Stimulated activated naive CD8-positive, alpha-beta T cell treated with anti-CD3 and anti-CD28 coated beads, Interleukin-15, Interleukin-2, amounts not matched to agents 100 U/mL and 50 U/mL, for 24 hours (primary cell): Measurements from ENCODE around the gene SPP1.
"Not testable (repeated sequence)": the region's sequence is repeated elsewhere in the genome, so short reads cannot be mapped to it uniquely, and the experiment has no call there.

Experiments
- ATAC-seq: fragments of 150-1000 bp; cut with Tn5 transposase; one replicate; pipeline ENCODE4 v1.10.0; 2021
- DNase-seq: peaks from one replicate; pipeline ENCODE4 v3.0.0; 2021

SPP1 gene

DNA sequence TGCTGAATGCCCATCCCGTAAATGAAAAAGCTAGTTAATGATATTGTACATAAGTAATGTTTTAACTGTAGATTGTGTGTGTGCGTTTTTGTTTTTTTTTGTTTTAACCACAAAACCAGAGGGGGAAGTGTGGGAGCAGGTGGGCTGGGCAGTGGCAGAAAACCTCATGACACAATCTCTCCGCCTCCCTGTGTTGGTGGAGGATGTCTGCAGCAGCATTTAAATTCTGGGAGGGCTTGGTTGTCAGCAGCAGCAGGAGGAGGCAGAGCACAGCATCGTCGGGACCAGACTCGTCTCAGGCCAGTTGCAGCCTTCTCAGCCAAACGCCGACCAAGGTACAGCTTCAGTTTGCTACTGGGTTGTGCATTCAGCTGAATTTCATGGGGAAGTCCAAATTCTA is at the start of gene SPP1:
Gene SPP1 (plus strand): TSS at position 249 of the 400 bp plus-strand sequence. CDS start 1,182 bp downstream, outside the sequence.
- ATAC-seq = peak; percentile 75

GRCh38 chr4:87926554-87927098 is 48.9 kb upstream of the SPP1 start:
- ATAC-seq = no peak
- no peak for DNase-seq

More for the DNA sequence above, at the start of gene SPP1:
- DNase-seq = peak; percentile 13

DNA sequence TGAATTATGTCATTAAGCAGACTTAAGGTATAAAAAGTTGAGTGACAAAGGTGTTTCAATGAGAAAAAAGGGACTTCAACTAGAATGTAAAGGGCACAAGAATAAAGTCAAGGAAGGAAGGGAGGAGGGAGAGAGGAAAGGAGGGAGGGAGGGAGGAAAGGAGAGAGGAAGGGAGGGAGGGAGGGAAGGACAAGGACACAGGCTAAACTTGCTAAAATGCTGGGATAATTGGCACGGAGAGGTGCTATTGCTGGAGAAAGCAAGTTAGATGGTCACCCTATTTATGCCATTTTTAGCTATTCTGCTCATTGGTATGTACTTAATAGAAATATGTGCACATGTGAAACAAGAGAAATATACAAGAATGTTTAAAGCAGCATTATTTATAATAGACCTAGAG is 44.9 kb upstream of the SPP1 start:
- ATAC-seq = no peak
- DNase-seq = no peak

- ATAC-seq (no peak), DNase-seq (no peak)
These were observed 43.6 kb upstream of the SPP1 start for GRCh38 chr4:87931932-87932331.

DNA sequence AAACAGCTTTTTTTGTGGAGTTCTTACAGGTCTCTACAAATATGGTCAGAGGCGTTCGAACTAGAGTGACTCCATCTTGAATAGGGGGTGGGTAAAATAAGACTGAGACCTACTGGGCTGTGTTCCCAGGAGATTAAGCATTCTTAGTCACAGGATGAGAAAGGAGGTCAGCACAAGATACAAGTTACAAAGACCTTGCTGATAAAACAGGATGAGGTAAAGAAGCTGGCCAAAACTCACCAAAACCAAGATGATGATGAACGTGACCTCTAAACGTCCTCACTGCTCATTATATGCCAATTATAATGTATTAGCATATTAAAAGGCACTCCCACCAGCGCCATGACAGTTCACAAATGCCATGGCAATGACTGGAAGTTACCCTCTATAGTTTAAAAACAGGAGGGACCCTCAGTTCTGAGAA is 42.8 kb upstream of the SPP1 start:
- no peak for ATAC-seq
- DNase-seq = no peak

- no peak for ATAC-seq
These were observed 42.2 kb upstream of the SPP1 start for GRCh38 chr4:87933337-87933736.

DNA sequence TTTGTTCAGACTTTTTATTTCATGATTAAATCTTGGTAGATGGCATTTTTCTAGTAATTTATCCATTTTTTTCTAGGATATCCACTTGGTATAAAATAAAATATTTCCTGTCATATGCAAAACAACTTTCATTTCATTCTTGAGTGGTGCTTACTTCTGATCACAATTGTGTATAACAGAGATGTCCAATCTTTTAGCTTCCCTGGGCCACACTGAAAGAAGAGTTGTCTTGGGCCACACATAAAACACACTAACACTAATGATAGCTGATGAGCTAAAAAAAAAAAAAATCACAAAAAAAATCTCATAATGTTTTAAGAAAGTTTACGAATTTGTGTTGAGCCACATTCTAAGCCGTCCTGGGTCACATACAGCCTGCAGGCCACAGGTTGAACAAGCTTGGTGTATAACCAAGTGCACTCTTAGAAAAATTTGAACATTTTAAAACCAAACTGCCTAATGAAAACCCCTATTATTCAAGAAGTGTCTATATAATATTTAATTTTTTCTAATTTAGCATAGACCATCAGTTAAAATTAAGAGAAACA is 41.3 kb upstream of the SPP1 start:
- ATAC-seq (no peak), DNase-seq (no peak)

More at GRCh38 chr4:87933337-87933736, 42.2 kb upstream of the SPP1 start:
- DNase-seq = no peak

DNA sequence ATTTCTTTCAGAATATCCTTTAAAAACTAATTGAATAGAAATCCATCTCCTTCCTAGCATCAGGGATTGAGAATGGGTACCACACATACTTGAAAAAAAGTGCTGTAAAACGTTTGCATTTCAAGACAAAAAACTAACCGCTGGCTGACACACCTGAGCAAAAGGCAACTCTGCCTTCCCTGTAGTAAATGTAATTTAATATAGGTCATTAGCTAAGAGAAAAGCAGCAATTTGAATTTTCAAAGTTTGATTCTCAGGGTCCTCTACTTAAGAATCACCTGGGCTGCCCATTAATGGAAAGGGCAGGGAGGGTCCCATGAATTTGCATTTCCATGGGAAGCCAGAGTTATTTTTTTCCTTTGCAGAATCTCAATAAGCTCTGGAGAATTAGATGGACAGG is 40.5 kb upstream of the SPP1 start:
- ATAC-seq (no peak), DNase-seq (no peak)

GRCh38 chr4:87935954-87936353 is 39.6 kb upstream of the SPP1 start:
- not testable (repeated sequence) for ATAC-seq, DNase-seq

GRCh38 chr4:87937523-87937922 is 38.0 kb upstream of the SPP1 start:
- ATAC-seq (no peak), DNase-seq (no peak)

DNA sequence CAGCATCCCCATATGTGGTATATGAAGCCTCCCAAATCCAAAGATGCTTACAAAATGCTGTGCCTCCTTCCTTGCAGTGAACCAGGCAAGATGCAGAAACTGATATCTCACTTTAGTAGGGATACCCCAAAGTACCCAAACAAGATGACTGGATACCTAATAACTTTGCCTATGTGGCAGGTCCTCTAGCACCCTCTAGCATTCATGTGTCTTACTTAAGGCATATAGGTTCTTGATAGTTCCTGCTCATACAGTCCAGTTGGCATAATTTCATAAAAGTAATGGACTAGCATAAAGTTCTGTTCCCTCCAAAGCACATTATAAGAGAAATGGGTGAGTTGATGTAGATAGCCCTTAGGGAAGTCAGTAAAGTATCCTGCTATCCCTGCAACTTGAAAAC is 36.8 kb upstream of the SPP1 start:
- no peak for DNase-seq
- ATAC-seq = no peak

- ATAC-seq = no peak
- no peak for DNase-seq
These were observed 35.4 kb upstream of the SPP1 start for GRCh38 chr4:87939978-87940690.

- DNase-seq, ATAC-seq: not testable (repeated sequence)
These were observed 34.7 kb upstream of the SPP1 start for GRCh38 chr4:87940809-87941208.

- DNase-seq (no peak), ATAC-seq (no peak)
These were observed 33.7 kb upstream of the SPP1 start for GRCh38 chr4:87941537-87942392.

- DNase-seq = no peak
These were observed 31.8 kb upstream of the SPP1 start for GRCh38 chr4:87943660-87944149.

GRCh38 chr4:87944967-87945366 is 30.5 kb upstream of the SPP1 start:
- ATAC-seq = no peak
- DNase-seq = no peak

More at GRCh38 chr4:87943660-87944149, 31.8 kb upstream of the SPP1 start:
- no peak for ATAC-seq

GRCh38 chr4:87946766-87947165 is 28.7 kb upstream of the SPP1 start:
- DNase-seq (no peak), ATAC-seq (no peak)

DNA sequence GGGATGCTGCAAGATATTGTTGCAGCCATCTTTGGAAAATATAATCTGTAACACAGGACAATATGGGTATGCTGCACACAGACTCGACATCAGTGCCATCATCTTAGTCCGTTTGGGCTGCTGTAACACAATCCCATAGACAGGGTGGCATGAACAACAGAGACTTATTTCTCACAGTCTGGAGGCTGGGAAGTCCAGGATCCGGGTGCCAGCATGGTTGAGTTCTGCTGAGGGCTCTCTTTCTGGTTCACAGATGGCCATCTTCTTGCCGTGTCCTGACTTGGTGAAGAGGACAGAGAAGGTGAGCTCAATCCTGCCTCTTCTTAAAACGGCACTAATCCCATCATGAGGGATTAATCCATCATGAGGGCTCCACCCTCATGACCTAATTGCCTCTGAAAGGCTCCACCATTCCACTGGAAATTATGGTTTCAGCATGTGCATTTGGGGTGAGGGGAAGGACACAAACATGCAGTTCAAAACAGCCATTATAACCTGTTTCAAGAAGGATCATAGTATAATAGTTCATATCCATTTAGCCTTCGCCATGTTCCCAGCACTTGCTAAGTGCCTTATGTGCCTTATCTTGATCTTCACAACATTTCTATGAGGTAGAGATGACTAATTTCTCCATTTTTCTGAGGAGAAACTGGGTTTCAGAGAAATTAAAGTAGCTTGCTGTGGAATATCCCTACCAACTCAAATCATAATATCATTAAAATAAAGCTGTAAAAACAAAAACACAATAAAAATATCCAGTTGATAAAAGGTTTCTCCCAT is 27.9 kb upstream of the SPP1 start:
- ATAC-seq = no peak
- no peak for DNase-seq

DNA sequence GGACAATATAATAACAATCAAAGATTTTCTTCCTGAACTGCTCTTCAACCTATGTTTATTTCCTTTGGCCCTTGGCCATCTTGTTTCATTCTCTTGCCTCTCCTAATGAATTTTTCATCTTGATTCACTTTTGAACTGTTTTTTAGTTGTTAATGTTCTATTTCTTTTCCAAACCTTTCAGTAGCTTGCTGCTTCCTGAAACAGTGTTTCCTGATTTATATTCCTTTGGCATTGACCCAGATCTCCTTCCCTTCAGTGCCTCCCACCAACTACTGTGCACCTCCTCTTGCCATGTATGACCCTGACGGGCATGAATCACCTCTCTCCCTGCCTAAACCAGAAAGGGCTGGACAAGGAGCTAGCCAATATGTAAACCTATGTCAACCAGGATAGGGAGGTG is 25.6 kb upstream of the SPP1 start:
- ATAC-seq (no peak), DNase-seq (no peak)

- ATAC-seq (no peak), DNase-seq (no peak)
These were observed 25.0 kb upstream of the SPP1 start for GRCh38 chr4:87950493-87950892.

- no peak for ATAC-seq
These were observed 24.5 kb upstream of the SPP1 start for GRCh38 chr4:87950936-87951511.

More at GRCh38 chr4:87950936-87951511, 24.5 kb upstream of the SPP1 start:
- no peak for DNase-seq
